ENCODE measurements around the gene CALHM5.

CALHM5 gene

DNA sequence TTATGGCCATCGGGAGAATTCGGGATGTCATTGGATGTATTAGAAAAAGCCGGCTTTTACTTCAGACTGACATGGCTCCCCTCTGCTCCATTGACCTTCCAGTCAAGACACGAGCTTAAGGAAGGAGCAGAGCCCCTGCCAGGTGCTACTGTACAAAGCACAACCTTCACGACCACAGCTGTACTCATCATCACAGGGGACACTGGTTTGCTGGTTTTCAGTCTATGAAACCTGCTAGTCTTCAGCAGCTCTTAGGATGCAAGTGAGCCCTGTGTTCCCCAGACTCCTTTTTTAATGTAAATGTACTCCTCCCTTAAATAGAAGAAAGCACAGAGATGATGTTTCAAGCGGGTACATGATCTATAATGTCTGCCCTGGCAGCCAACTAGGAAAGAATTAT, 35.9 kb downstream of the CALHM5 start:
- TF ChIP-seq CEBPB (IDR thresholded peaks at IDR 0.05) (no peak), YY1 (IDR thresholded peaks at IDR 0.05; ENCODE audit: low read depth) (no peak), EP300 (IDR thresholded peaks at IDR 0.05; ENCODE audit: borderline replicate concordance) (no peak), FOXM1 (IDR thresholded peaks at IDR 0.05; ENCODE audit: borderline replicate concordance, low read depth) (no peak), RAD21 (IDR thresholded peaks at IDR 0.05; ENCODE audit: low read depth) (no peak), TEAD4 (IDR thresholded peaks at IDR 0.05) (no peak), NFIC (IDR thresholded peaks at IDR 0.05) (no peak), ZBTB7A (IDR thresholded peaks at IDR 0.05; ENCODE audit: low read depth) (no peak), TAF1 (IDR thresholded peaks at IDR 0.05; ENCODE audit: low read depth) (no peak), TCF12 (IDR thresholded peaks at IDR 0.05; ENCODE audit: low read depth) (no peak), EGR1 (IDR thresholded peaks at IDR 0.05) (no peak), CREB1 (IDR thresholded peaks at IDR 0.05; ENCODE audit: low read depth) (no peak)
- TF ChIP-seq, protein P1, sequence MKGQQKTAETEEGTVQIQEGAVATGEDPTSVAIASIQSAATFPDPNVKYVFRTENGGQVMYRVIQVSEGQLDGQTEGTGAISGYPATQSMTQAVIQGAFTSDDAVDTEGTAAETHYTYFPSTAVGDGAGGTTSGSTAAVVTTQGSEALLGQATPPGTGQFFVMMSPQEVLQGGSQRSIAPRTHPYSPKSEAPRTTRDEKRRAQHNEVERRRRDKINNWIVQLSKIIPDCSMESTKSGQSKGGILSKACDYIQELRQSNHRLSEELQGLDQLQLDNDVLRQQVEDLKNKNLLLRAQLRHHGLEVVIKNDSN (IDR thresholded peaks at IDR 0.05) = no peak
- TF ChIP-seq, protein P2, sequence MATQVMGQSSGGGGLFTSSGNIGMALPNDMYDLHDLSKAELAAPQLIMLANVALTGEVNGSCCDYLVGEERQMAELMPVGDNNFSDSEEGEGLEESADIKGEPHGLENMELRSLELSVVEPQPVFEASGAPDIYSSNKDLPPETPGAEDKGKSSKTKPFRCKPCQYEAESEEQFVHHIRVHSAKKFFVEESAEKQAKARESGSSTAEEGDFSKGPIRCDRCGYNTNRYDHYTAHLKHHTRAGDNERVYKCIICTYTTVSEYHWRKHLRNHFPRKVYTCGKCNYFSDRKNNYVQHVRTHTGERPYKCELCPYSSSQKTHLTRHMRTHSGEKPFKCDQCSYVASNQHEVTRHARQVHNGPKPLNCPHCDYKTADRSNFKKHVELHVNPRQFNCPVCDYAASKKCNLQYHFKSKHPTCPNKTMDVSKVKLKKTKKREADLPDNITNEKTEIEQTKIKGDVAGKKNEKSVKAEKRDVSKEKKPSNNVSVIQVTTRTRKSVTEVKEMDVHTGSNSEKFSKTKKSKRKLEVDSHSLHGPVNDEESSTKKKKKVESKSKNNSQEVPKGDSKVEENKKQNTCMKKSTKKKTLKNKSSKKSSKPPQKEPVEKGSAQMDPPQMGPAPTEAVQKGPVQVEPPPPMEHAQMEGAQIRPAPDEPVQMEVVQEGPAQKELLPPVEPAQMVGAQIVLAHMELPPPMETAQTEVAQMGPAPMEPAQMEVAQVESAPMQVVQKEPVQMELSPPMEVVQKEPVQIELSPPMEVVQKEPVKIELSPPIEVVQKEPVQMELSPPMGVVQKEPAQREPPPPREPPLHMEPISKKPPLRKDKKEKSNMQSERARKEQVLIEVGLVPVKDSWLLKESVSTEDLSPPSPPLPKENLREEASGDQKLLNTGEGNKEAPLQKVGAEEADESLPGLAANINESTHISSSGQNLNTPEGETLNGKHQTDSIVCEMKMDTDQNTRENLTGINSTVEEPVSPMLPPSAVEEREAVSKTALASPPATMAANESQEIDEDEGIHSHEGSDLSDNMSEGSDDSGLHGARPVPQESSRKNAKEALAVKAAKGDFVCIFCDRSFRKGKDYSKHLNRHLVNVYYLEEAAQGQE (IDR thresholded peaks at IDR 0.05; ENCODE audit: low read depth) = no peak
- TF ChIP-seq, protein P3, sequence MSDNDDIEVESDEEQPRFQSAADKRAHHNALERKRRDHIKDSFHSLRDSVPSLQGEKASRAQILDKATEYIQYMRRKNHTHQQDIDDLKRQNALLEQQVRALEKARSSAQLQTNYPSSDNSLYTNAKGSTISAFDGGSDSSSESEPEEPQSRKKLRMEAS (IDR thresholded peaks at IDR 0.05) = no peak

DNA sequence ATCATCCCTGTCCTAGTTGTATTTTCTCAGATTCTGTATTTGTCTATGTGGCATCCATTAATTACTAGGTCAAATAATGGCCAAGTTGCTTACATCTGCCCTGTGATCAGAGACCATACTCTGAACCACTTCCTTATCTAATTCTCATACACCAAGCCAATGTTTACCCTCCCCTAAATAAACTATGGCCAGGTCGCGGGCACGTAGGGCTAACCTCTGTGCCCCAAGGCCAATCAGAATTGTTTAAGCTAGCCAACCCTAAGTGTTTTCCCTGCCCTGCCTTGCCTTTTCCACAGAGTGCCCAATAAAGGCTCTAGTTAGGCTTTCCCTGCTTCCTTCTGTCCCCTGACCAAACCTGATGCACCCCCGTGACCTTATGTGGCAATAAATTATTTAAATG, 39.4 kb downstream of the CALHM5 start:
- TF ChIP-seq TCF12 (IDR thresholded peaks at IDR 0.05; ENCODE audit: low read depth) = no peak

DNA sequence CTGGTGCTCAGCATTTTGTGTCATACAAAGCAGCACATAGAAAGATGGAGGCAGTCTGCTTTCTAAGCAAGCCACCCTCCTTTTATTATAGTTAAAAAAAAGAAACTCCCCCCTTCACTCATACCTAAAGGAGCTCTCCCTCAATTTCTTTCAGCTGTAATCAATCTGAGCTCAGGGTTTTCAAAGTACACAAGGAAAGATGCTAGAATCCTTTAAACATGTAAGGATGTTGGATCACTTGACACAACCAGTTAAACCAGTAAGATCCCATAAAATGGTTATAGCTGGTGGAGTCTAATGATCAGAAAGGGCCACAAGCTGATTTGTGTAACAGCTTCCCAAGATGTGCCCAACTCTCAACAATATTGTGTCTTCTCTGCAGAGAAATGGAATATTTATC, 42.0 kb downstream of the CALHM5 start, which contains the start of gene CALHM4:
CALHM4 (plus strand) TSS at position 301 of the 400 bp plus-strand sequence; CDS start at position 344, 43 bp downstream.
- no peak for TF ChIP-seq FOXM1 (IDR thresholded peaks at IDR 0.05; ENCODE audit: borderline replicate concordance, low read depth)
- TF ChIP-seq CREB1 (IDR thresholded peaks at IDR 0.05; ENCODE audit: low read depth) = no peak
- TF ChIP-seq, protein P3 (IDR thresholded peaks at IDR 0.05) = no peak
- no peak for TF ChIP-seq EGR1 (IDR thresholded peaks at IDR 0.05)
- TF ChIP-seq, protein P2 (IDR thresholded peaks at IDR 0.05; ENCODE audit: low read depth) = no peak
- no peak for TF ChIP-seq TCF12 (IDR thresholded peaks at IDR 0.05; ENCODE audit: low read depth)
- TF ChIP-seq TAF1 (IDR thresholded peaks at IDR 0.05; ENCODE audit: low read depth) = no peak
- no peak for TF ChIP-seq YY1 (IDR thresholded peaks at IDR 0.05; ENCODE audit: low read depth)
- TF ChIP-seq CEBPB (IDR thresholded peaks at IDR 0.05) = no peak
- no peak for TF ChIP-seq EP300 (IDR thresholded peaks at IDR 0.05; ENCODE audit: borderline replicate concordance)
- TF ChIP-seq ZBTB7A (IDR thresholded peaks at IDR 0.05; ENCODE audit: low read depth) = no peak
- TF ChIP-seq, protein P1 (IDR thresholded peaks at IDR 0.05) = no peak
- no peak for TF ChIP-seq RAD21 (IDR thresholded peaks at IDR 0.05; ENCODE audit: low read depth)
- no peak for TF ChIP-seq NFIC (IDR thresholded peaks at IDR 0.05)
- TF ChIP-seq TEAD4 (IDR thresholded peaks at IDR 0.05) = no peak

DNA sequence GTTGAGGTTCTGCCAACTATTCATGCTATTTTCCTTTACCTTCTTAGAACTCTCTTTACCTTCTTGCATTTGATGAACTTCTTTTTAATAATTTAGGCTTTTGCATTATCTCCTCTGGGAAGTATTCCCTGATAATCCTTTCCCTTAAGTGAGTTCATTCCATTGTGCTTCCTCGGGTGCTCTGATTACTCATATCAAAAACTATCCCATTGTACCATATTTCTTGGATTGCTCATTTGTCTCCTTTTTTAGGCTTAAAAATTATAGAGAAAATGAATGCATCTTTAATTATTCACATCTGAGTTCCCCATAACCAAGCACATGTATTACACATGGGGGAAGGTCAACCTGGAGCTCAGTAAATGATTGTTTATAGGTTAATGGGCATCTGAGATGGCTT, 44.6 kb downstream of the CALHM5 start:
- TF ChIP-seq FOXM1 (IDR thresholded peaks at IDR 0.05; ENCODE audit: borderline replicate concordance, low read depth) (no peak), CREB1 (IDR thresholded peaks at IDR 0.05; ENCODE audit: low read depth) (no peak), EGR1 (IDR thresholded peaks at IDR 0.05) (no peak), TAF1 (IDR thresholded peaks at IDR 0.05; ENCODE audit: low read depth) (no peak), RAD21 (IDR thresholded peaks at IDR 0.05; ENCODE audit: low read depth) (no peak)

DNA sequence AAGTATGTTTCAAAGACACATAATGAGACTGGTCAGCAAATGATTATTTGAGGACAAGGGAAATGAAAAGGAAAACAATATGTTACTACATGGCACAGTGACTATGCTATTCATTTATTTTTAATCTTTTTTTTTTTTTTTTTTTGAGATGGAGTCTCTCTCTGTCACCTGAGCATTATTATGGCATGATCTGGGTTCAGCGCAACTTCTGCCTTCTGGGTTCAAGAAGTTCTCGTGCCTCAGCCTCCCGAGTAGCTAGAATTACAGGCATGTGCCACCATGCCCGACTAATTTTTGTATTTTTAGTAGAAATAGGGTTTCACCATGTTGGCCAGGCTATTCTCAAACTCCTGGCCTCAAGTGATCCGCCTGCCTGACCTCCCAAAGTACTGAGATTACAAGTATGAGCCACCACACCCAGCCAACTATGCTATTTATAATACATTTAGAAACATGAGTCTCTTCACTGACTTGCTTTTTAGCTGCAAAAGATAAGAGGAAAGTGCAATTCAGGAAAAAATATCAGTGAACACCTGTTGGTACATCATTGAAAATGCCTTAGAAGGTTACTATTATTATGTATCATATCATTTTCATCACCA, 45.5 kb downstream of the CALHM5 start:
- no peak for TF ChIP-seq CEBPB (IDR thresholded peaks at IDR 0.05)
- no peak for TF ChIP-seq EP300 (IDR thresholded peaks at IDR 0.05; ENCODE audit: borderline replicate concordance)
- TF ChIP-seq FOXM1 (IDR thresholded peaks at IDR 0.05; ENCODE audit: borderline replicate concordance, low read depth) = no peak
- no peak for TF ChIP-seq CREB1 (IDR thresholded peaks at IDR 0.05; ENCODE audit: low read depth)
- no peak for TF ChIP-seq TEAD4 (IDR thresholded peaks at IDR 0.05)
- TF ChIP-seq, protein P1 (IDR thresholded peaks at IDR 0.05) = no peak
- no peak for TF ChIP-seq TCF12 (IDR thresholded peaks at IDR 0.05; ENCODE audit: low read depth)
- TF ChIP-seq, protein P3 (IDR thresholded peaks at IDR 0.05) = no peak
- TF ChIP-seq TAF1 (IDR thresholded peaks at IDR 0.05; ENCODE audit: low read depth) = no peak
- TF ChIP-seq NFIC (IDR thresholded peaks at IDR 0.05) = no peak
- TF ChIP-seq, protein P2 (IDR thresholded peaks at IDR 0.05; ENCODE audit: low read depth) = no peak
